Neural cell (in vitro differentiated cells): ENCODE measurements around the gene ECHDC3.

ENCODE experiments used
- CTCF ChIP-seq: fragments of 450-650 bp; IDR thresholded peaks from 2 replicates; pipeline ENCODE4 v1.5.1; 2014; ENCODE audit warnings: antibody characterized with exemption, mild to moderate bottlenecking, moderate library complexity; ENCODE audit not compliant: poor library complexity, severe bottlenecking
- EZH2 ChIP-seq: fragments of 200-600, 300-800 bp; shearing (Covaris generic), sonication (generic); IDR thresholded peaks from 2 replicates; pipeline ENCODE4 v1.6.1; 2014; ENCODE audit warnings: antibody characterized with exemption, low read length, borderline replicate concordance, mild to moderate bottlenecking; ENCODE audit not compliant: insufficient read depth, poor library complexity, severe bottlenecking
- RAD21 ChIP-seq: fragments of 450-650 bp; conservative IDR thresholded peaks from 2 replicates; pipeline ENCODE4 v1.6.1; 2014; ENCODE audit warnings: antibody characterized with exemption, mild to moderate bottlenecking, moderate library complexity

GRCh38 chr10:11728353-11728752 lies 13.8 kb upstream of the ECHDC3 start:
- TF ChIP-seq EZH2, result no peak
- no peak for TF ChIP-seq RAD21
- TF ChIP-seq CTCF, result no peak
